Measurements from ENCODE around the gene ZFX. TPM values are rescaled to one million over a fixed set of nuclear protein-coding genes. Genes with fewer than 3 reads are reported as not detected.

Gene ZFX
- total RNA-seq, 1 experiment from 2014 or later: 14.2 TPM

- in situ Hi-C loops (cut with HindIII; ENCODE audit: low sequenced_read_pairs): no loop called here
- no peak for DNase-seq (ENCODE audit: low spot score)
Measured at GRCh38 chrX:24226176-24226575, 76.6 kb downstream of the ZFX start.

DNA sequence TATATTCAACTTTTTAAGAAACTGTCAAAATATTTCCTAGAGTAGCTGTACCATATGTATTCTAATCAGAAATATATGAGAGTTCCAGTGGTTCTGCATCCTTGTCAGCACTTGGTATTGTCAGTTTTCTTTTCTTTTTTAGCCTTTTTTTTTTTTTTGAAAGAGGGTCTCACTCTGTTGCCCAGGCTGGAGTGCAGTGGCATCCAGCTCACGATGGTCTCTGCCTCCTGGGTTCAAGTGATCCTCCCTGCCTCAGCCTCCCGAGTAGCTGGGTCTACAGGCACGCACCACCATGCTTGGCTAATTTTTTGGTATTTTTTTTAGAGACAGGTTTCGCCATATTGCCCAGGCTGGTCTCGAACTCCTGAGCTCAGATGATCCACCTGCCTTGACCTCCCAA is 79.1 kb downstream of the ZFX start:
- no peak for DNase-seq (ENCODE audit: low spot score)
- in situ Hi-C loops (cut with HindIII; ENCODE audit: low sequenced_read_pairs): no loop called here

- in situ Hi-C loops (cut with HindIII; ENCODE audit: low sequenced_read_pairs): no loop called here
- DNase-seq (ENCODE audit: low spot score): no peak
Measured at GRCh38 chrX:24229400-24229879, 79.9 kb downstream of the ZFX start.

GRCh38 chrX:24229976-24230375 is 80.4 kb downstream of the ZFX start:
- in situ Hi-C loops (cut with HindIII; ENCODE audit: low sequenced_read_pairs): no loop called here

DNA sequence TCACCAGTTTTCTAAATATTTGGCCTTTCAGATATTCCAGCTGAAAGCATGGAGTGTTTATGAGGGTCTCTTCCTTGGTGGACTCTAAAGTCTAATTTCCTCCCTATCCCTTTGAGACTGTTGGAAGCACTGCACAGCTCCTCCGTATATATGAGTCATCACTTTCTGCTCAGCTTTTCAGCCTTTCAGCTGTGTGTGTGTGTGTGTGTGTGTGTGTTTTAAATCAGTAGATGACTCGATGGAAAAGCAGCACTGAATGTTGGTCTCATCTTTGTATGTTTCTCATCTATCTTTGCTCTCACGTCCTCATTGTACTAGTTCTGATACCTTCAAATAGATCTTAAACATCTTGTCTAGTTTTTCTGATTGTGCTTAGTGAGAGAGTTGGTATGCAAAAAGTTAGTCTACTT is 81.6 kb downstream of the ZFX start:
- in situ Hi-C loops (cut with HindIII; ENCODE audit: low sequenced_read_pairs): no loop called here
- no peak for DNase-seq (ENCODE audit: low spot score)

More at GRCh38 chrX:24229976-24230375, 80.4 kb downstream of the ZFX start:
- DNase-seq (ENCODE audit: low spot score): no peak

DNA sequence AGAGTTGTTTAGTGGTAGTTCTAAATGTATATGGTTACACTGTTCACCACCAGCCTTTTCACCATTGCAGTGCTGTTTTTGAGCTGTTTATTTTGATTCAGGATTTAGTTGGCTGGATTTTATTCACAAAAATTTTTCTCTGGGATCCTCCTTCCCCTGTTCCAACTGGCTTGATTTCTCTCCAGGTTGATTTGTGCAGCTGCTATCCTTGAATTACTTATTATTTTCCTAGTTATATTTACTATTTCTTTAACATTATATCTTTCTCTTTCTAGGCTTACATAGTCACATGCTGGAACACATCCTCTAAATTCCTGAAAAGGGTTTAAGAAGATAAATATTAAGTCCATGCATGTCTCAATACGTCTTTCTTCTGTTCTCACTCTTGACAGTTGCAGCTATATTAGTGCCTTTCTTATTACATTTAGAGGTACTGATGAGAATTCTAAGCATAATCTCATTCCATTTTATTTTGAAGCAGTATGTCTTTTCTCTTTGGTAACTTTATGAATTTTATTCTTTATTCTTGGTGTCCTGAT is 82.2 kb downstream of the ZFX start:
- no peak for DNase-seq (ENCODE audit: low spot score)
- in situ Hi-C loops (cut with HindIII; ENCODE audit: low sequenced_read_pairs): no loop called here

- in situ Hi-C loops (cut with HindIII; ENCODE audit: low sequenced_read_pairs): no loop called here
- no peak for DNase-seq (ENCODE audit: low spot score)
Measured at GRCh38 chrX:24232796-24233195, 83.3 kb downstream of the ZFX start.

- no peak for DNase-seq (ENCODE audit: low spot score)
- in situ Hi-C loops (cut with HindIII; ENCODE audit: low sequenced_read_pairs): no loop called here
Measured at GRCh38 chrX:24235084-24235710, 85.7 kb downstream of the ZFX start.

DNA sequence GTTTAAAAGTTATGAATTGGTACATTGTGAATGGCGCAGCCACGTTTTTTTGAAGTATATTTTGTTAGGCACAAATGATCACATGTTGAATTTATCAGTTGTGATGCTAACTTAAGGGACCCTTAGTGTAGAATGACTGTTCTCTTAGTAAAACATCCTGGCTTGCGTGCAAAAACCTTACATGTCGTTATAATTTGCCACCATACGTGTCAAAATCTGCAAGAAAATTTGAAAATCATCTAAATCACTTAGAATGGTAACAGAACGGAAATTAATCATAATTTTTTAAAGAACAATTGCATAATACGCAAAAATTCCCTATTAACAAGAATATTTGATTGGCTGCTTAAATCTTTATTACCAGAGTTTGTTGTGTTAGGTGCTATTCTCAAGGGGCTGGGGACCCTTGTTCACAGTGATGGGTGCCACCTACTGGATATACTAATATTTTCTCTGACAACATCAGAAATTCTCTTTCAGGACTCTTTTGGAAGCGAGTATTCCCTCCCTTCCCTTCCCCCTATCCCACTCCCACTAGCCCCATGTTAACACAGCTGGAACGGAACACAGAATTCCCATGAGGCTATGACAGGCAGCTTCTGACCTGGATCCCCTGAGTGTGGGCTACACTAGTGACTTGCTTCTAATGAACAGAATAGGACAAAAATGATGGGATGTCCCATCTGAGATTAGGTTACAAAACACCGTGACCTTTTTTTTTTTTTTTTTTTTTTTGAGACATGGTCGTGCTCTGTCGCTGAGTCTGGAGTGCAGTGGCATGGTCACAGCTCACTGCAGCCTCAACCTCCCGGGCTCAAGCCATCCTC is 92.5 kb downstream of the ZFX start:
- in situ Hi-C loops (cut with HindIII; ENCODE audit: low sequenced_read_pairs): no loop called here
- DNase-seq (ENCODE audit: low spot score): peak; percentile 27

- in situ Hi-C loops (cut with HindIII; ENCODE audit: low sequenced_read_pairs): no loop called here
- DNase-seq (ENCODE audit: low spot score): peak; percentile 28
Measured at GRCh38 chrX:24242649-24243175, 93.2 kb downstream of the ZFX start.

GRCh38 chrX:24243188-24243587 is 93.7 kb downstream of the ZFX start:
- DNase-seq (ENCODE audit: low spot score): no peak
- in situ Hi-C loops (cut with HindIII; ENCODE audit: low sequenced_read_pairs): no loop called here

DNA sequence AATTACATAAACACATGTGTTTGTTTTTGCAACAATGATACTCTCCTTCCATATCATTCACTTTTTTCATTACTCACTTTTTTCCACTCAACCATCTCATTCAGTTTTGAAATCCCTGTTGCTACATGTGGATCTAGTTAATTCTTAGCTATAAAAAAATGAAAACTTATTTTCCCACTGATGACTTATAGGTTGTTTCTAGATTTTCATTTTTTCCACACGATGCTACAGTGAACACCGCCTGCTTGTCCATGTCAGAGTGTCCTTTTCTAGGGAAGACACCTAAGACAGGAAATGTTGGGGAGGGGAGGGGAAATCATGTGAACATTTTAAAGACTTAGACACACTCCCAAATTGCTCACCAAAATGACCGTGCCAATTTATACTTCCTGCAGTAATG is 94.2 kb downstream of the ZFX start:
- no peak for DNase-seq (ENCODE audit: low spot score)
- in situ Hi-C loops (cut with HindIII; ENCODE audit: low sequenced_read_pairs): no loop called here

GRCh38 chrX:24245202-24245601 is 95.7 kb downstream of the ZFX start:
- in situ Hi-C loops (cut with HindIII; ENCODE audit: low sequenced_read_pairs): no loop called here
- DNase-seq (ENCODE audit: low spot score): no peak

DNA sequence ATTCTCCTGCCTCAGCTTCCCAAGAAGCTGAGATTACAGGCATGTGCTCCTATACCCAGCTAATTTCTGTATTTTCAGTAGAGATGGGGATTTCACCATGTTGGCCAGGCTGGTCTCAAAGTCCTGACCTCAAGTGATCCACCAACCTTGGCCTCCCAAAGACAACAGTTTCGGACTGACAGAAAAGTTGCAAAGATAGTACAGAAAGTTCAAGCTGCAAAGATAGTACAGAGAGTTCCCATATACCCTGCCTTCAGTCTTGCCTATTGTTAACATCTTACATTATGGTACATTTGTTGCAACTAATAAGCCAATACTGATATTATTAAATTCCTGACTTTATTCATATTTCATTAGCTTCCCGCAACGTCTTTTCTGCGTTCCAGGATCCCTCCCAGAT is 98.5 kb downstream of the ZFX start:
- in situ Hi-C loops (cut with HindIII; ENCODE audit: low sequenced_read_pairs): no loop called here
- no peak for DNase-seq (ENCODE audit: low spot score)

DNA sequence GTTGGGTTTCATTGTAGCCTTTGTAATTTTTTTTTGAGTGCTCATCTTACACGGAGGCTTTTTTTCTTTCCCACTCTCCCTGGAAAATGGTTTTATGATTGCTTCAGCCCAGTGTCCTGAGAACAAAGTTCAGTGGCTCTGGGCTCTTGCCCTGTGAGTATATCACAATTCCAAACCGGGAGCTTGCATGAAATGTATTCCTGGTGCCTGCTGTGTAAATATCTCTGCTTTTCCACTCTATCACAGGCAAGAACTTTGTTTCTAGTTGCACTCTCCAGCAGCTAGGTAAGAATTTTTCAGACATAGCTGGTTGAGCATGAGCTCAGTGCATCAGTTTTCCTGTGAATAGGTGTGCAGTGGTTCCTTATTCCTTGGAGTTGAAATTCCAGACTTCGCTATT is 103.5 kb downstream of the ZFX start:
- no peak for DNase-seq (ENCODE audit: low spot score)
- in situ Hi-C loops (cut with HindIII; ENCODE audit: low sequenced_read_pairs): no loop called here

GRCh38 chrX:24253469-24253868 is 103.9 kb downstream of the ZFX start:
- in situ Hi-C loops (cut with HindIII; ENCODE audit: low sequenced_read_pairs): no loop called here
- no peak for DNase-seq (ENCODE audit: low spot score)

DNA sequence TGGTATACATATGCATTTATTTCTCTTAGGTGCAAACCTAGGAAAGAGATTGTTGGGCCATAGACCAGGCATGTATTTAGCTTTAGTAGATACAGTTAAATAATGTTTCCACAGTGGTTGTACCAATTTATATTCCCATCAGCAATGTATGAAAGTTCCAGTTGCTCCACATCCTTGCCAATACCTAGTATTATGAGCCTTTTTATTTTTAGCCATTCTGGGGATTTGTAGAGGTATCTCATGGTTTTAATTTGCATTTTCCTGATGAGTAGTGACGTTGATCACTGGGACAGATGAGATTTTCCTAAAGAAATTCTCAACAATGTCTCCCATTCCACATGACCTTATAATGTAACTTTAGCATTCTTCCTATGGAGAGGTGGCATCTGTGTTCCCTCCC is 107.5 kb downstream of the ZFX start:
- DNase-seq (ENCODE audit: low spot score): no peak
- in situ Hi-C loops (cut with HindIII; ENCODE audit: low sequenced_read_pairs): no loop called here

DNA sequence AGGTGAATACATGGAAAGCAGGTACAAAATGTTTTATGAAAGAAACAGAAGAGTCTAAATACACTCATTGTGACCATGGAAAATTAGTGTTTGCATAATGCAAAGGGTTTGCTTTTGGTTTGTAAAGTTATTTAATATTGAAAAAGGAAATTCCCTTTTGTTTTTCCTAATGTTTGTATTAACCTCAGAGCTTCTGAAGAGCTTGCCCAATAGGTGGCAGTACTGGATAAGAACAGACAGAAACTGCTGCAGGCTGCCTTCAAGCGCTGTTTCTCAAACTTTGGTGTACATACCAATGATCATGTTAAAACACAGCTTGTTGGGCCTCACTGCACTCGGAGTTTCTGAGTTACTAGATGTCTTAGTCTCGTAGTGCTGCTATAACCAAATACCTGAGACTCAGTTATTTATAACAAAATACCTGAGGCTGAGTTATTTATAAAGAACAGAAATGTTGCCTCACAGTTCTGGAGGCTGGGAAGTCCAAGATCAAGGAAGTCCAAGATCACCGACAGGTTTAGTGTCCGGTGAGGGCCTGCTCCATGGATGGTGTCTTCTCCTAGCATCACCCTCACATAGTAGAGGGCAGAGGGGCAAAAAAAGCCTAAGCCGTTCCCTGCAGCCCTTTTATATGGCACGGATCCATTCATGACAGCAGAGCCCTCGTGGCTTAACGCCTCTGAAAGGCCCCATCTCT is 110.2 kb downstream of the ZFX start:
- in situ Hi-C loops (cut with HindIII; ENCODE audit: low sequenced_read_pairs): no loop called here
- peak; percentile 24 for DNase-seq (ENCODE audit: low spot score)

DNA sequence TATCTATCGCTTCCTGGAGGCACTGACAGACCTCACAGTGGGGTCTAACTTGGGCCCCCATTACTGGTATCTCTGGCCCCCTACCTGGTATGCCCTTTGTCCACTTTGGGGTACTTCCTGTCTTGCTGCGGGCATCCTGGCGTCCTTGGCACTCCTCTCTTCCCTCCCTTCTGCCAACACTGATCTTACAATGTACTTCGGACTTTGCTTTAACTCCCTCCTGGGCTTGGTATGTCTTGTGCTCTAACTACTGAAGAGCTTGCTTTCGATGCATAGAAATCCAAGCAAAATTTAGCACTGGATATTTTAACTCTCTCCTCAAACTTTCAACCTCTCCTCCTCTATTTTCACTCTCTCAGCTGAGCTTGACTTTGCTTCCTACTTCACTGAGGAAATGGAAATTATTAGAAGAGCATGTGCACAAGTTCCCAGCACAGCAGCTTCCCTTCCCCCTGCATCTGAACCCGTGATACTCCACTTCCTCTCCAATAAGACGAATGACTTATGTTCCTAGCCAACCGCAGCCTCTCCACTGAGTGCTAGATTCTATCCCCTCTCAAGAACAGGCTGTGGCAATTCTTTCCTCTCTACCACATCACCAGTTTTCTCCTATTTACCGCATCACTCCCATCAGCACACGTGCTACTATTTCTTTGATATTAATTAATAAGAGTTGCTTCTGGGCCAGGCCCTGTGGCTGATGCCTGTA is 111.5 kb downstream of the ZFX start:
- in situ Hi-C loops (cut with HindIII; ENCODE audit: low sequenced_read_pairs): no loop called here
- DNase-seq (ENCODE audit: low spot score): no peak

All from G401 (cell line).